Kidney (tissue), 14 donors: ENCODE data around the gene TMEM161A. TPM values are rescaled to one million over a fixed set of nuclear protein-coding genes. Genes with fewer than 3 reads are reported as not detected.

Experiments used
- DNase-seq, 5 donors: peaks; one replicate each; pipeline ENCODE4 v3.0.0-alpha.2; 2013 to 2020
- FAIRE-seq: peaks from 2 replicates; lab custom pipeline; 2012; peaks lifted over from hg19 to GRCh38; lab: Jason Lieb, UNC
- H3K27ac ChIP-seq, 2 donors: one replicate each; pipeline ENCODE4 v1.7.0; 2013; ENCODE audit warnings: low read depth in 2 of 2, low read length in 2 of 2, inconsistent platforms in 1 of 2
- H3K27me3 ChIP-seq: one replicate; pipeline ENCODE4 v1.7.1; 2013; ENCODE audit warnings: low read length, inconsistent platforms; ENCODE audit not compliant: control insufficient read depth, insufficient read depth
- H3K36me3 ChIP-seq, 3 donors: one replicate each; pipeline versions ENCODE4 v1.7.0 to v1.7.1; 2013; ENCODE audit warnings: low read length in 3 of 3, control low read depth in 1 of 3, inconsistent platforms in 1 of 3; ENCODE audit not compliant: insufficient read depth in 3 of 3, control insufficient read depth in 2 of 3
- H3K4me1 ChIP-seq, 3 donors: one replicate each; pipeline versions ENCODE4 v1.7.0 to v1.7.1; 2013; ENCODE audit warnings: low read length in 3 of 3, inconsistent platforms in 1 of 3, low read depth in 1 of 3; ENCODE audit not compliant: control insufficient read depth in 2 of 3, insufficient read depth in 2 of 3
- H3K4me3 ChIP-seq, 3 donors: one replicate each; pipeline versions ENCODE4 v1.7.0 to v1.8.1; 2013; ENCODE audit warnings: low read length in 3 of 3, control low read depth in 1 of 3, inconsistent platforms in 1 of 3
- H3K9ac ChIP-seq, 3 donors: one replicate each; pipeline versions ENCODE4 v1.7.0 to v1.7.1; 2013; ENCODE audit warnings: low read length in 3 of 3, control low read depth in 1 of 3, inconsistent platforms in 1 of 3
- H3K9me3 ChIP-seq, 3 donors: one replicate each; pipeline versions ENCODE4 v1.7.0 to v1.7.1; 2013; ENCODE audit warnings: low read length in 3 of 3, control low read depth in 1 of 3, inconsistent platforms in 1 of 3; ENCODE audit not compliant: control insufficient read depth in 2 of 3, insufficient read depth in 1 of 3
- CTCF ChIP-seq: IDR thresholded peaks from 3 replicates; pipeline ENCODE4 v1.5.1; 2012; ENCODE audit warnings: mild to moderate bottlenecking, moderate library complexity, borderline replicate concordance; ENCODE audit not compliant: insufficient read depth; ENCODE audit errors: extremely low read depth
- intact Hi-C: fragments of 100-400 bp; cut with DNase I; formaldehyde crosslinking; loops from one replicate; pipeline ENCODE4 v1.11.1; 2022
- polyA plus RNA-seq: library from polyadenylated mRNA; stranded (reverse); fragments of 350-450 nt; fragmentation: Illumina TruSeq; extraction: RNeasy Lipid Tissue Mini Kit (QIAGEN cat#74804); gene quantifications from one replicate; pipeline ENCODE4 v1.2.3, GENCODE V29; 2014; ENCODE audit warnings: low read depth, low replicate concordance; ENCODE audit not compliant: insufficient read depth
- total RNA-seq: library from RNA; stranded (reverse); fragmentation: NEBNext Ultra II Directional; extraction: Animal tissue kit (Norgen Biotek cat#: 25700); gene quantifications from one replicate; pipeline ENCODE4 v1.2.1, GENCODE V29; 2021
- donor health status: control.
- donor health status: control.
- donor health status: control.
- donor health status: control.
- donor health status: control.
- donor health status: DM: yes; HTN: yes; CAD: no.
- donor health status: Normal renal cell carcinoma (clear cell type).

Gene TMEM161A
- total and polyA plus RNA-seq, 2 donors from 2014 or later, result 23.9 to 37.1 TPM

- no peak overlapping the region for H3K4me3 ChIP-seq
- intact Hi-C loops, result no loop called here
- peaks cover 0 to 4% (median 0%) of the 10 kb centered on the region in 3 donors for H3K36me3 ChIP-seq
- no peak for DNase-seq
- no peak overlapping the region for H3K9ac ChIP-seq
- peaks cover 0 to 3% (median 2%) of the 10 kb centered on the region in 3 donors for H3K4me1 ChIP-seq
- FAIRE-seq, result no peak
- TF ChIP-seq CTCF, result no peak
- H3K9me3 ChIP-seq, result no peaks in the 10 kb centered on the region
- peak overlapping the region in 1 of 2 donors; percentile 7 for H3K27ac ChIP-seq
- no peaks in the 10 kb centered on the region for H3K27me3 ChIP-seq
Observed at GRCh38 chr19:19111967-19112580, 26.2 kb downstream of the TMEM161A start.

GRCh38 chr19:19111136-19111835 is 27.0 kb downstream of the TMEM161A start:
- H3K9ac ChIP-seq, result no peak overlapping the region

GRCh38 chr19:19110410-19111135 is 27.7 kb downstream of the TMEM161A start:
- Histone ChIP-seq H3K4me3 (no peak overlapping the region), H3K9ac (no peak overlapping the region), H3K27ac (peak overlapping the region; percentile 5 to 61), H3K4me1 (peaks cover 0 to 4% (median 3%) of the 10 kb centered on the region in 3 donors), H3K36me3 (peaks cover 0 to 4% (median 0%) of the 10 kb centered on the region in 3 donors), H3K27me3 (no peaks in the 10 kb centered on the region), H3K9me3 (no peaks in the 10 kb centered on the region)
- intact Hi-C loops, result no loop called here
- TF ChIP-seq CTCF, result peak; percentile 31
- FAIRE-seq (no peak), DNase-seq (peak in 4 of 5 donors; percentile 66 to 82 (median 76))

More at GRCh38 chr19:19111136-19111835, 27.0 kb downstream of the TMEM161A start:
- peaks cover 0 to 3% (median 2%) of the 10 kb centered on the region in 3 donors for H3K4me1 ChIP-seq
- H3K27ac ChIP-seq, result peak overlapping the region; percentile 37 to 80
- peak in 1 of 5 donors; percentile 28 for DNase-seq
- no peaks in the 10 kb centered on the region for H3K27me3 ChIP-seq
- peaks cover 0 to 4% (median 0%) of the 10 kb centered on the region in 3 donors for H3K36me3 ChIP-seq
- intact Hi-C loops, result no loop called here
- FAIRE-seq, result no peak
- no peaks in the 10 kb centered on the region for H3K9me3 ChIP-seq
- no peak overlapping the region for H3K4me3 ChIP-seq
- no peak for TF ChIP-seq CTCF
